Esophagus squamous epithelium (tissue), 4 donors: Measurements from ENCODE around the gene NME7.

Experiments used
- POLR2A ChIP-seq, 4 donors: fragments of 450-650 bp; IDR thresholded peaks; one replicate each; pipeline ENCODE4 v1.6.1; 2017; ENCODE audit warnings: antibody characterized with exemption in 4 of 4, mild to moderate bottlenecking in 4 of 4, moderate library complexity in 3 of 4
- TF ChIP-seq, protein P1 (sequence below), 6 experiments: fragments of 450-650 bp in 4 of 6; fragments of 200-600 bp in 2 of 6; sonication (generic) in 2 of 6; IDR thresholded peaks; one replicate each; pipeline ENCODE4 v1.5.1; 2016 to 2019; ENCODE audit warnings: antibody characterized with exemption in 6 of 6, mild to moderate bottlenecking in 4 of 6, moderate library complexity in 4 of 6

DNA sequence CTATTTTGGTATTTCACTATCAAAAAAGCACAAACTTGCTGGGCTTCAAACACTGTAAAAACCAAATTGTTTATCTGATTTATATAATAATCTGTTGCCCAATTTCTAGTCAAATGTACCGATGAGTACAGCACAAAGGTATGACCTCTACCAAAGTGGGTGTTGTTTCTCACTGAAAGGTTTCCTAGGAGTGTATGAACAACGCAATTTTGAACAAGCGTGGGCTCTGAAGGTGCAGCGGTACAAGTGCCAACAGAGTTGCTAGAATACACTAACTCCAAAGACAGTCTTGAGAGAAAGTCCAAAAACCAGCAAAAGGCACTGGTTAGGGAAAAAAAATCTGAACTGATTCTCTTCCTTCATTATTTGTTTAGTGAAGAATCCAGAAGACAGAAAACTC is 130.7 kb downstream of the NME7 start:
- TF ChIP-seq, protein P1, sequence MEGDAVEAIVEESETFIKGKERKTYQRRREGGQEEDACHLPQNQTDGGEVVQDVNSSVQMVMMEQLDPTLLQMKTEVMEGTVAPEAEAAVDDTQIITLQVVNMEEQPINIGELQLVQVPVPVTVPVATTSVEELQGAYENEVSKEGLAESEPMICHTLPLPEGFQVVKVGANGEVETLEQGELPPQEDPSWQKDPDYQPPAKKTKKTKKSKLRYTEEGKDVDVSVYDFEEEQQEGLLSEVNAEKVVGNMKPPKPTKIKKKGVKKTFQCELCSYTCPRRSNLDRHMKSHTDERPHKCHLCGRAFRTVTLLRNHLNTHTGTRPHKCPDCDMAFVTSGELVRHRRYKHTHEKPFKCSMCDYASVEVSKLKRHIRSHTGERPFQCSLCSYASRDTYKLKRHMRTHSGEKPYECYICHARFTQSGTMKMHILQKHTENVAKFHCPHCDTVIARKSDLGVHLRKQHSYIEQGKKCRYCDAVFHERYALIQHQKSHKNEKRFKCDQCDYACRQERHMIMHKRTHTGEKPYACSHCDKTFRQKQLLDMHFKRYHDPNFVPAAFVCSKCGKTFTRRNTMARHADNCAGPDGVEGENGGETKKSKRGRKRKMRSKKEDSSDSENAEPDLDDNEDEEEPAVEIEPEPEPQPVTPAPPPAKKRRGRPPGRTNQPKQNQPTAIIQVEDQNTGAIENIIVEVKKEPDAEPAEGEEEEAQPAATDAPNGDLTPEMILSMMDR (IDR thresholded peaks at IDR 0.05): no peak
- no peak for TF ChIP-seq POLR2A (IDR thresholded peaks at IDR 0.05)
